Panc1 (cell line): Measurements from ENCODE around the gene NELL2. TPM values are rescaled to one million over a fixed set of nuclear protein-coding genes. Genes with fewer than 3 reads are reported as not detected.

Experiments used
- ATAC-seq: fragments of 200-7000 bp; cut with Tn5 transposase; 2 replicates; pipeline ENCODE4 v1.9.1; 2020; ENCODE audit warnings: mild to moderate bottlenecking, moderate library complexity
- BruUV-seq: library from RNA; stranded (reverse); fragments of 400-500 nt; replicated peaks from 2 replicates; lab custom pipeline; 2021; lab: Mats Ljungman, UMichigan
- CTCF ChIA-PET: fragments of 300-600 bp; sonication (Branson Sonifier 250); formaldehyde crosslinking; loops from one replicate; lab custom pipeline; 2022; ENCODE audit warnings: antibody characterized with exemption; lab: Charles Lee
- POLR2A ChIA-PET: fragments of 300-600 bp; sonication (Branson Sonifier 250); formaldehyde crosslinking; loops from one replicate; lab custom pipeline; 2022; ENCODE audit warnings: antibody characterized with exemption; lab: Charles Lee
- DNase-seq: peaks from one replicate; pipeline ENCODE4 v3.0.0-alpha.2; 2010; ENCODE audit warnings: low read depth, low spot score
- H3K27ac ChIP-seq: 2 replicates; pipeline ENCODE4 v1.5.1; 2011; ENCODE audit warnings: mild to moderate bottlenecking, low read length, inconsistent platforms
- H3K27me3 ChIP-seq: fragments of 200-500 bp; sonication (Bioruptor generic); 2 replicates; pipeline ENCODE4 v1.6.0; 2014; ENCODE audit warnings: low read length, inconsistent platforms; ENCODE audit not compliant: control insufficient read depth, insufficient read depth
- H3K36me3 ChIP-seq: fragments of 200-500 bp; sonication (Bioruptor generic); 2 replicates; pipeline ENCODE4 v1.5.1; 2014; ENCODE audit warnings: inconsistent platforms, mild to moderate bottlenecking, low read length, moderate library complexity; ENCODE audit not compliant: control insufficient read depth, insufficient read depth
- H3K4me1 ChIP-seq: 2 replicates; pipeline ENCODE4 v1.5.1; 2011; ENCODE audit warnings: inconsistent platforms, mild to moderate bottlenecking, low read length, moderate library complexity; ENCODE audit not compliant: control insufficient read depth, insufficient read depth
- H3K4me3 ChIP-seq, 2 experiments: 2 replicates each; pipeline ENCODE4 v1.5.1; 2011 to 2012; ENCODE audit warnings: low read depth in 2 of 2, low read length in 2 of 2, mild to moderate bottlenecking in 2 of 2, inconsistent platforms in 1 of 2, moderate library complexity in 1 of 2
- H3K9me3 ChIP-seq: fragments of 200-500 bp; sonication (Bioruptor generic); 2 replicates; pipeline ENCODE4 v1.5.1; 2014; ENCODE audit warnings: low read depth, mild to moderate bottlenecking, inconsistent platforms, low read length, moderate library complexity; ENCODE audit not compliant: control insufficient read depth, insufficient read depth
- POLR2AphosphoS5 ChIP-seq: IDR thresholded peaks from 2 replicates; pipeline ENCODE4 v1.6.1; 2012; ENCODE audit warnings: mild to moderate bottlenecking, low read depth, low read length, moderate library complexity
- SIN3A ChIP-seq: IDR thresholded peaks from 2 replicates; pipeline ENCODE4 v1.6.1; 2012; ENCODE audit warnings: low read depth, mild to moderate bottlenecking, low read length, moderate library complexity, borderline replicate concordance; ENCODE audit not compliant: insufficient read depth
- TCF7L2 ChIP-seq: IDR thresholded peaks from 2 replicates; pipeline ENCODE4 v1.6.1; 2011; ENCODE audit warnings: mild to moderate bottlenecking, low read depth, low read length, inconsistent platforms
- in situ Hi-C: cut with HindIII; loops from 2 replicates; pipeline ENCODE4 v1.10.0; 2016; ENCODE audit warnings: low sequenced_read_pairs, low pct_unique_long_range_greater_than_20kb
- intact Hi-C: fragments of 100-400 bp; cut with micrococcal nuclease; formaldehyde crosslinking; loops from one replicate; pipeline ENCODE4 v1.10.0; 2022; ENCODE audit not compliant: unreplicated experiment
- total RNA-seq: library from RNA; stranded (reverse); gene quantifications from one replicate; pipeline ENCODE4 v1.2.1, GENCODE V29; 2021; ENCODE audit not compliant: unreplicated experiment
- TF ChIP-seq, protein P1 (sequence below), 2 experiments: IDR thresholded peaks; 2 replicates each; pipeline ENCODE4 v1.6.1; 2011 to 2012; ENCODE audit warnings: low read depth in 2 of 2, control low read depth in 1 of 2, low read length in 1 of 2, mild to moderate bottlenecking in 1 of 2, moderate library complexity in 1 of 2; ENCODE audit not compliant: insufficient read depth in 1 of 2
- TF ChIP-seq, protein P2 (sequence below): fragments of 450-650 bp; IDR thresholded peaks from 2 replicates; pipeline ENCODE4 v1.5.1; 2017; ENCODE audit warnings: mild to moderate bottlenecking

NELL2 gene
- total RNA-seq, 1 experiment from 2014 or later, result 0.28 TPM

DNA sequence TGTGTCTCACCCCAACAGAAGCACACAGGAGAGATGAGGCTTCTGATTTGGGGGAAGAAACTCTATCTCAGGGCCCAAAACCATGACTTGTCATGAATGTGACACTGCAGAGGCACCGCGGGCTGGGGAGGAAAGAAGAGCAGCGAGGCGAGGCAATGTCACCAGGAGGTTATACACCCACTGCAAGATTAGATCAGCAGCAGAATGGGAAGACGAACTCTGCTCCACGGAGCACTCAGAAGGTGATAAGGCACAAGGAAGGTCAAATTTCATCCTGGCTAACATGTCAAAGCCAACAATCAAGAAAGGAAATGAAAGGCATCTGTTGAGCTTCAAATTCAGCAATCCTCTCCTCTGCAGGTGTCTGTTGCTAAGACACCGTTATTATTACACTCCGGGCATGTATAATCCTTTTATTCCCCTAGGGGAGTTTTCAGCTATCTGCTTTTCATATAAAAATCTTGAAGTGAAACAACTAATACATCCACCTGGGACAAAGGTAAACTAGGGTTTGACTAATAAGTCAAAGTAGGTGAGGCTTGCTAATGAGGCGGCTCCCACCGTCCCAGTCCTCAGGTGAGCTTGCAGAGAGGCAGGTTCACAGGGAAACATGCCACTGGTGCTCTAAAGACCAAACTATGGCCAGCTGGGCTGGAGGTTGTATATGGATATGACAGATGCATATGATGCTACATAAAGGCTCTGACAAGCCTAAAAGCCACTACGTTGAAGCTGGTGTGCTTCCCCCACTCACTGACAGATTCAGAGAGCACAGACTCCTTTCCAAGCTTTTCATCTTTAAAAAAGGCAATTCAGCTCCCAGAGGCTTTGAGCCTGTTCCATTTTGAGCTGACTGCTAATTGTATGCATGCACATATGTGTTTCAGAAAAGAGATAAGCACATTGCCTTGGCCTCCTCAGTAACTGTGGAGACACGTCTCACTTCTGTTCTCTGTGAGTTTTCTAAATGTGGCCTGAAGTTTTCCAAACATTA is 221.2 kb downstream of the NELL2 start:
- ATAC-seq (no peak), DNase-seq (no peak)
- ChIA-PET POLR2A (no interaction called here), CTCF (no interaction called here)
- Histone ChIP-seq H3K27ac (no peak overlapping the region), H3K36me3 (no peaks in the 10 kb centered on the region), H3K9me3 (no peaks in the 10 kb centered on the region), H3K4me1 (no peaks in the 10 kb centered on the region), H3K27me3 (no peaks in the 10 kb centered on the region), H3K4me3 (no peak overlapping the region)
- TF ChIP-seq, protein P1, sequence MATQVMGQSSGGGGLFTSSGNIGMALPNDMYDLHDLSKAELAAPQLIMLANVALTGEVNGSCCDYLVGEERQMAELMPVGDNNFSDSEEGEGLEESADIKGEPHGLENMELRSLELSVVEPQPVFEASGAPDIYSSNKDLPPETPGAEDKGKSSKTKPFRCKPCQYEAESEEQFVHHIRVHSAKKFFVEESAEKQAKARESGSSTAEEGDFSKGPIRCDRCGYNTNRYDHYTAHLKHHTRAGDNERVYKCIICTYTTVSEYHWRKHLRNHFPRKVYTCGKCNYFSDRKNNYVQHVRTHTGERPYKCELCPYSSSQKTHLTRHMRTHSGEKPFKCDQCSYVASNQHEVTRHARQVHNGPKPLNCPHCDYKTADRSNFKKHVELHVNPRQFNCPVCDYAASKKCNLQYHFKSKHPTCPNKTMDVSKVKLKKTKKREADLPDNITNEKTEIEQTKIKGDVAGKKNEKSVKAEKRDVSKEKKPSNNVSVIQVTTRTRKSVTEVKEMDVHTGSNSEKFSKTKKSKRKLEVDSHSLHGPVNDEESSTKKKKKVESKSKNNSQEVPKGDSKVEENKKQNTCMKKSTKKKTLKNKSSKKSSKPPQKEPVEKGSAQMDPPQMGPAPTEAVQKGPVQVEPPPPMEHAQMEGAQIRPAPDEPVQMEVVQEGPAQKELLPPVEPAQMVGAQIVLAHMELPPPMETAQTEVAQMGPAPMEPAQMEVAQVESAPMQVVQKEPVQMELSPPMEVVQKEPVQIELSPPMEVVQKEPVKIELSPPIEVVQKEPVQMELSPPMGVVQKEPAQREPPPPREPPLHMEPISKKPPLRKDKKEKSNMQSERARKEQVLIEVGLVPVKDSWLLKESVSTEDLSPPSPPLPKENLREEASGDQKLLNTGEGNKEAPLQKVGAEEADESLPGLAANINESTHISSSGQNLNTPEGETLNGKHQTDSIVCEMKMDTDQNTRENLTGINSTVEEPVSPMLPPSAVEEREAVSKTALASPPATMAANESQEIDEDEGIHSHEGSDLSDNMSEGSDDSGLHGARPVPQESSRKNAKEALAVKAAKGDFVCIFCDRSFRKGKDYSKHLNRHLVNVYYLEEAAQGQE (IDR thresholded peaks at IDR 0.05; ENCODE audit: insufficient read depth in 1 of 2, low read depth in 2 of 2, low read length in 1 of 2), result no peak
- TF ChIP-seq SIN3A (no peak), TCF7L2 (no peak), POLR2AphosphoS5 (no peak)
- TF ChIP-seq, protein P2, sequence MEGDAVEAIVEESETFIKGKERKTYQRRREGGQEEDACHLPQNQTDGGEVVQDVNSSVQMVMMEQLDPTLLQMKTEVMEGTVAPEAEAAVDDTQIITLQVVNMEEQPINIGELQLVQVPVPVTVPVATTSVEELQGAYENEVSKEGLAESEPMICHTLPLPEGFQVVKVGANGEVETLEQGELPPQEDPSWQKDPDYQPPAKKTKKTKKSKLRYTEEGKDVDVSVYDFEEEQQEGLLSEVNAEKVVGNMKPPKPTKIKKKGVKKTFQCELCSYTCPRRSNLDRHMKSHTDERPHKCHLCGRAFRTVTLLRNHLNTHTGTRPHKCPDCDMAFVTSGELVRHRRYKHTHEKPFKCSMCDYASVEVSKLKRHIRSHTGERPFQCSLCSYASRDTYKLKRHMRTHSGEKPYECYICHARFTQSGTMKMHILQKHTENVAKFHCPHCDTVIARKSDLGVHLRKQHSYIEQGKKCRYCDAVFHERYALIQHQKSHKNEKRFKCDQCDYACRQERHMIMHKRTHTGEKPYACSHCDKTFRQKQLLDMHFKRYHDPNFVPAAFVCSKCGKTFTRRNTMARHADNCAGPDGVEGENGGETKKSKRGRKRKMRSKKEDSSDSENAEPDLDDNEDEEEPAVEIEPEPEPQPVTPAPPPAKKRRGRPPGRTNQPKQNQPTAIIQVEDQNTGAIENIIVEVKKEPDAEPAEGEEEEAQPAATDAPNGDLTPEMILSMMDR, result no peak
- BruUV-seq, result no TSS peak
- intact Hi-C loops, result no loop called here
- in situ Hi-C loops, result no loop called here

DNA sequence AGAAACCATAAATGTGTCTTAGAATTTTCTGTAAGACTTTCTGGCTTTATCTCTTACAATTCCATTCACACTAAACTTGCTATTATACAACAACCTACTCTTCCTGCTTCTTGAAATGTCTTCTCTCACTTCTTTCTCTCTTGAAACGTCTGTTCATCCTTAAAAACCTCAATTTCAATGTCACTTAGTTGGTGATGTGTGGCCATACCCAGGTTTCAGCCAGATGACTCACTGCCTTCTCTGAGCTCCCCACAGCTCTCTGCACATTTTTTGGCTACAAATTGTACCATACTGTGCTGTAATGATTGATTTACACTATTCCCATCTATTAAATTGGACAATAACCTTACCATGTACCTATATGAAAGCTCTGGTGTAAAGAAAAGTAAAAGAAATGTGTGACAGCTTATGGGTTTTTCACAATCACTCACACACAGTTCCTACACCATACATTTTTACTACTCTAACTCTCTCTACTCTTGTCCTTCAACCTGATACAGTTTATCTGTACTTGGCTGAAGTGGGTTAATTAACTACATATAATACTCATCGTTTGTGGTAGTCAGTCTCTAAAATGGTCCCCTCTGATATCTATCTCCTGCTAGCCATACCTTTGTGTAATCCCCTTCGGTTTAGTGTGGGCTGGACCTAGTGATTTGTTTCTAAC is 222.1 kb downstream of the NELL2 start:
- DNase-seq, result no peak
- no peak overlapping the region for H3K27ac ChIP-seq
- ATAC-seq, result no peak
- TF ChIP-seq, protein P2, result no peak
- TF ChIP-seq SIN3A (no peak), POLR2AphosphoS5 (no peak)
- BruUV-seq, result no TSS peak
- CTCF ChIA-PET, result no interaction called here
- no peaks in the 10 kb centered on the region for H3K27me3 ChIP-seq
- H3K36me3 ChIP-seq, result no peaks in the 10 kb centered on the region
- H3K9me3 ChIP-seq, result no peaks in the 10 kb centered on the region
- no peaks in the 10 kb centered on the region for H3K4me1 ChIP-seq
- intact Hi-C loops (no loop called here), in situ Hi-C loops (no loop called here)
- POLR2A ChIA-PET, result no interaction called here
- no peak overlapping the region for H3K4me3 ChIP-seq
